ENCODE measurements around the gene STAG1. TPM values are rescaled to one million over a fixed set of nuclear protein-coding genes. Genes with fewer than 3 reads are reported as not detected.
"Not testable (repeated sequence)": the region's sequence is repeated elsewhere in the genome, so short reads cannot be mapped to it uniquely, and the experiment has no call there.

The STAG1 gene
- total RNA-seq, 1 donor from 2014 or later: 44.7 TPM

GRCh38 chr3:136712941-136713340 lies 39.2 kb downstream of the STAG1 start:
- TF ChIP-seq POLR2A (IDR thresholded peaks at IDR 0.05): no peak
- TF ChIP-seq CTCF (IDR thresholded peaks at IDR 0.05): no peak
- no peak for TF ChIP-seq POLR2AphosphoS5 (IDR thresholded peaks at IDR 0.05; ENCODE audit: insufficient read depth in 1 of 2, low read depth in 1 of 2)
- no peak overlapping the region for H3K27ac ChIP-seq
- peaks cover 13% of the 10 kb centered on the region for H3K4me1 ChIP-seq
- no peak for DNase-seq (ENCODE audit: extremely low spot score in 2 of 2)
- H3K4me3 ChIP-seq: no peak overlapping the region
- intact Hi-C loops (cut with DNase I): no loop called here
- no peaks in the 10 kb centered on the region for H3K36me3 ChIP-seq
- H3K9me3 ChIP-seq: no peaks in the 10 kb centered on the region
- H3K27me3 ChIP-seq: no peaks in the 10 kb centered on the region

- DNase-seq (ENCODE audit: extremely low spot score in 2 of 2); H3K27ac ChIP-seq; H3K36me3 ChIP-seq; intact Hi-C loops (cut with DNase I); H3K9me3 ChIP-seq; H3K4me1 ChIP-seq; H3K4me3 ChIP-seq; H3K27me3 ChIP-seq: not testable (repeated sequence)
These were observed 40.3 kb downstream of the STAG1 start for GRCh38 chr3:136711888-136712287.

- intact Hi-C loops (cut with DNase I): no loop called here
These were observed 40.9 kb downstream of the STAG1 start for GRCh38 chr3:136711277-136711676.

GRCh38 chr3:136709775-136710174 lies 42.4 kb downstream of the STAG1 start:
- intact Hi-C loops (cut with DNase I); H3K9me3 ChIP-seq; H3K27ac ChIP-seq: not testable (repeated sequence)

More at GRCh38 chr3:136711277-136711676, 40.9 kb downstream of the STAG1 start:
- Histone ChIP-seq H3K27me3 (no peaks in the 10 kb centered on the region), H3K36me3 (no peaks in the 10 kb centered on the region), H3K27ac (no peak overlapping the region), H3K4me3 (no peak overlapping the region), H3K4me1 (peaks cover 2% of the 10 kb centered on the region), H3K9me3 (no peaks in the 10 kb centered on the region)
- TF ChIP-seq POLR2A (IDR thresholded peaks at IDR 0.05): no peak
- TF ChIP-seq CTCF (IDR thresholded peaks at IDR 0.05): no peak
- no peak for TF ChIP-seq POLR2AphosphoS5 (IDR thresholded peaks at IDR 0.05; ENCODE audit: insufficient read depth in 1 of 2, low read depth in 1 of 2)
- no peak for DNase-seq (ENCODE audit: extremely low spot score in 2 of 2)

GRCh38 chr3:136708333-136708985 lies 43.7 kb downstream of the STAG1 start:
- no peak overlapping the region for H3K27ac ChIP-seq
- H3K9me3 ChIP-seq: no peaks in the 10 kb centered on the region
- intact Hi-C loops (cut with DNase I): no loop called here
- no peak for TF ChIP-seq CTCF (IDR thresholded peaks at IDR 0.05)
- TF ChIP-seq POLR2AphosphoS5 (IDR thresholded peaks at IDR 0.05; ENCODE audit: insufficient read depth in 1 of 2, low read depth in 1 of 2): no peak
- no peak for TF ChIP-seq POLR2A (IDR thresholded peaks at IDR 0.05)
- no peaks in the 10 kb centered on the region for H3K36me3 ChIP-seq
- H3K27me3 ChIP-seq: no peaks in the 10 kb centered on the region
- no peaks in the 10 kb centered on the region for H3K4me1 ChIP-seq
- H3K4me3 ChIP-seq: no peak overlapping the region
- DNase-seq (ENCODE audit: extremely low spot score in 2 of 2): no peak

More at GRCh38 chr3:136709775-136710174, 42.4 kb downstream of the STAG1 start:
- H3K36me3 ChIP-seq; DNase-seq (ENCODE audit: extremely low spot score in 2 of 2); H3K27me3 ChIP-seq; H3K4me3 ChIP-seq; H3K4me1 ChIP-seq: not testable (repeated sequence)

GRCh38 chr3:136703429-136703828 lies 48.7 kb downstream of the STAG1 start:
- H3K9me3 ChIP-seq: no peaks in the 10 kb centered on the region
- H3K4me3 ChIP-seq: no peak overlapping the region
- H3K36me3 ChIP-seq: no peaks in the 10 kb centered on the region
- intact Hi-C loops (cut with DNase I): no loop called here
- no peak overlapping the region for H3K27ac ChIP-seq
- no peak for TF ChIP-seq POLR2A (IDR thresholded peaks at IDR 0.05)
- TF ChIP-seq POLR2AphosphoS5 (IDR thresholded peaks at IDR 0.05; ENCODE audit: insufficient read depth in 1 of 2, low read depth in 1 of 2): no peak
- no peak for TF ChIP-seq CTCF (IDR thresholded peaks at IDR 0.05)
- no peaks in the 10 kb centered on the region for H3K4me1 ChIP-seq
- no peaks in the 10 kb centered on the region for H3K27me3 ChIP-seq
- DNase-seq (ENCODE audit: extremely low spot score in 2 of 2): no peak

Measured in vagina (tissue), 2 donors.